ENCODE results near the gene TNFRSF21.

DNA sequence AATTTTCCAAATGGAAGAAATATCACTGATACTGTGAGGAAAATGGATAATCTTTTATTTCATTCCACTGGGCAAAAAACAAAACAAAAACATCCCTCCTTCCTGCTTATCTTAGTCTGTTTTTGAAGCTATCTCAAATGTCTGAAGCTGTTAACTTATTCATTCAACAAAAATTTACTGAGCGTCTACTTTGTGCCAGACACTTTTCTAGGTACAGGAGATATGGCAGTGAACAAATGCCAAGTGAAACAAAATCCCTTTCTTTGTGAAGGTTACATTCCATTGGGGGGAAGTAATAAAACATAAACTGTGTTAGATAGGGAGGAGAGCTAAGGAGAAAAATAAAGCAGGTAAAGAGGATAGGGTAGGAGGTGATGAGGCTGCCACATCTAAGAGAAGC, 47.5 kb downstream of the TNFRSF21 start:
- no peak for TF ChIP-seq POLR2AphosphoS5 (IDR thresholded peaks at IDR 0.05; ENCODE audit: low read depth, low read length)
- no peak for TF ChIP-seq POLR2A (IDR thresholded peaks at IDR 0.05; ENCODE audit: low read depth, low read length)

Data from GM12892 (cell line).